SIG-M5 treated with dmso at 0.1 percent for 504 hours (cell line): ENCODE results near the gene TTC28.
"Not testable (repeated sequence)": the region's sequence is repeated elsewhere in the genome, so short reads cannot be mapped to it uniquely, and the experiment has no call there.

Experiments used
- DNase-seq: peaks from one replicate; lab custom pipeline; 2025; ENCODE audit not compliant: unreplicated experiment; lab: John Stamatoyannopoulos, UW

Gene TTC28

DNA sequence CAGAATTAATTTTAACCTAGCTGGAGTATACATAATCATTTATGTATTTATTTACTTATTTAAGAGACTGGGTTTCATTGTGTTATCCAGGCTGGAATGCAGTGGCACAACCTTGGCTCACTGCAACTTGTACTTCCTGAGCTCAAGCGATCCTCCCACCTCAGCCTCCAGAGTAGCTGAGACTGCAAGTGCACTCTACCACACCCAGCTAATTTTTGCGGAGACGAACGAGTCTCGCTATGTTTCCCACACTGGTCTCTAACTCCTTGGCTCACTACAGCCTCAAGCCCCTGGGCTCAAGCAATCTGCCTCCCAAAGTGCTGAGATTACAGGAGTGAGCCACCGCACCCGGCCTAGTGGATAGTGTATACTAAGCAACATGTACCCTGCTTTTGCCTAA is 1.5 kb downstream of the TTC28 start:
- not testable (repeated sequence) for DNase-seq

DNA sequence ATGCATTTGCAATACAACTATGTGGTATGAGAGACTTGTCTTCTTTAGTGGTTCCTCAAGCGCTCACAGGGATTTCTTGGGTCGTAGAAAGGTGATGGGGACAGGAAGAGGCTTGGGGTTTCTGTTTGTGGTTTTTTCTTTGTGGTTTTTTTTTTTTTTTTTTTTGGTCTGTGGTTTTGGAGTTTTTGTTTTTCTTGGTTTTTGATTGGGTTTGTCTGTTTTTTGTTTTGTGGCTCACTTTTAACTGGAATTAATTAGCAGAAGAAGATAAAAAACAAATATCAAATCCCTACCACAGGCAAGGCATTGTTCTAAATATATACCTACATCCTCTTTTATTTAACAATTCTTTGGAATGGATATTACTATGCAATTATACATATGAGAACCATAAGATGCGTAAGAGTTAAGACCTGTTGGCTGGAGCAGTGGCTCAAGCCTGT is 5.5 kb downstream of the TTC28 start:
- DNase-seq: peak; percentile 81

DNA sequence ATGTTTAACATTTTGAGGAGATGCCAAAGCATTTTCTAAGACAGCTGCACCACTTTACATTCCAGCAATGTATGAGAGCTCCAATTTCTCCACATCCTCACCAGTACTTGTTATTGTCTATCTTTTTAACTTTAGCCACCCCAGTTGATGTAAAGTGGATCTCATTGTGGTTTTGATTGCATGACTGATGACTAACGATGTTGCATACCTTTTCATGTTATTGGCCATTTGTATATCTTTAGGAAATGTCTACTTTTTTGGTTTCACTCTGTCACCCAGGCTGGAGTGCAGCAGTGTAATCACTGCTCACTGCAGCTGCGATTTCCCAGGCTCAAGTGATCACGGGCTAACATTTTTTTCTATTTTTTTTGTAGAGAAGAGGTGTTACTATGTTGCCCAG is 8.9 kb downstream of the TTC28 start:
- DNase-seq: no peak

DNA sequence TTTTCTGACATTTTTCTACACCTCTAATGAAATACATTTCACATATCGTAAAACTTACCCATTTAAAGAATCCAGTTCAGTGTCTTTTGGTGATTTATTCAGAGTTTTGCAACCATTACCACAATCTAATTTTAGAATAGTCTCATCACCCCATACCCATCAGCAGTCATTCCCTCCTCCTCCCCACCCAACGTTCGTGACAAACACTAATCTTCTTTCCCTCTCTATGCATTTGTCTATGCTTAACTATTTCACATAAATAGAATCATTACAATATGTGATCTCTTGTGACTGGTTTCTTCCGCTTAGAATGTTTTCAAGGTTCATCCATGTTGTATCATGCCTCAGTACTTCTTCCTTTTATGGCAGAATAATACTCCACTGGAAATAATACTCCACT is 9.5 kb downstream of the TTC28 start:
- DNase-seq: peak; percentile 60

DNA sequence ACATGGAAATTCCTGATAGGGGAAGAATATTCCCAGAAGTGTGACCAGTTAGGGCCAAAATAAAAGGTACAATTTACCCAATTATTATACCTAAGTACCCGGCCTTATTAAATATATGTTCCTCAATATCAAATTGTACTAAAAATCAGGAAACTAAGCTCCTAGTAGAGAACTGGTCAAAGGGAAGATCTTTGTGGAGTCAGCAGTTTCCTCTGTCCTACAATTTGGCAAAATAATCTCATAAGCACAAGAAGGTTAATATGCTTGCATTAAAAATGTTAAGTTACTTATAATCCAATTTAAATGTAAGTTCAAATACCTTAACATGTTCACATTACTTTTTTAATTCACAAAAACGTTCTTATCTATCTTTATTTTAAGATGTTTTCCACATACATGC is 10.3 kb downstream of the TTC28 start:
- DNase-seq: no peak

DNA sequence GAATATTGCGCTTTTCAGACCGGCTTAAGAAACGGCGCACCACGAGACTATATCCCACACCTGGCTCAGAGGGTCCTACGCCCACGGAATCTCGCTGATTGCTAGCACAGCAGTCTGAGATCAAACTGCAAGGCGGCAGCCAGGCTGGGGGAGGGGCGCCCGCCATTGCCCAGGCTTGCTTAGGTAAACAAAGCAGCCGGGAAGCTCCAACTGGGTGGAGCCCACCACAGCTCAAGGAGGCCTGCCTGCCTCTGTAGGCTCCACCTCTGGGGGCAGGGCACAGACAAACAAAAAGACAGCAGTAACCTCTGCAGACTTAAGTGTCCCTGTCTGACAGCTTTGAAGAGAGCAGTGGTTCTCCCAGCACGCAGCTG is 16.1 kb downstream of the TTC28 start:
- not testable (repeated sequence) for DNase-seq

DNA sequence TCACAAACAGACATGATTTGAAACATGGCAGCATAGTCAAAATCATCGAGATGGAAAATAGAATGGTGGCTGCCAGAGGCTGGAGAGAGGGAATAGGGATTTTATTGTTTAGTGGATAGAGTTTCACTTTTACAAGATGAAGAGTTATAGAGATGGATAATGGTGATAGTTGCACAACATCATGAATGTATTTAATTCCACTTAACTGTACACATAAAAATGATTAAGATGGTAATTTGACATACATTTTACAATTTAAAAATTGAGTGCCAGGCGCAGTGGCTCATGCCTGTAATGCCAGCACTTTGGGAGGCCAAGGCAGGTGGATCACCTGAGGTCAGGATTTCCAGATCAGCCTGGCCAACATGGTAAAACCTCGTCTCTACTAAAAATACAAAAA is 21.2 kb downstream of the TTC28 start:
- no peak for DNase-seq

DNA sequence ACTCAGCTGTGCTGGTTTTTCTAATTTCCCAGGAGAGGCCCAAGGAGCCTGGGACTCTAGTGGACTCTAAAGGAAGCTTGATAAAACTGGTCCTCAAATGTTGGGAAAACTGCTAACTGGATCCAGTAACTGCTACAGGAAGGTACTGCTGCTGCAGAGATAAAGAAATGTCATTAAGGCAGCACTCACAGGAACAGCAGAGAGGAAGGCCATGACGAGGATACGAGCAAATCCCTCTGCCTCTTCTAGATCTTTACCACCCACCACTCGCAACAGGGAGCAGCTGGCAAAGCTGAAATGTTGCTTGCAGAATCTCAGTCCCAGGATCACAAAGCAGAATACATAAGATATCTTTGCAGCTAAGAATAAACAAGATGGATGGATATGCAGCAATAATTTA is 23.5 kb downstream of the TTC28 start:
- no peak for DNase-seq

DNA sequence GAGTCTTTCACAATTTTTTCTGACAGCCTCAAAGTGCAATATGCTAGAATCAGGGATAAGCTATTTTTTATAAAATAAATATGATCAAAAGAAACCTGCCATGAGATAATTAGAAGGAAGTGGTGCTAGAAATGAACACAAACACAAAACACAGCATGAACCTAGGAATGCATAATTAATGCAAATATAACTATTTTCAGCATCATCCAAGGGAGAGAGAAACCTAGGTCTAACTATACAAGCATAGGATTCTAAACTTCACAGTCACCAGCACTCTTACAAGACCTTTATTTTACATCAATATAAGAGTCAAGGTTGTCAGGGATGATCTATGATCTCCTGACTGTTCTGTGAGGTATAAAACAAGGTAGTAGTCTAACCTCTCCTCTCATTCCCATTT is 29.2 kb downstream of the TTC28 start:
- DNase-seq: no peak

DNA sequence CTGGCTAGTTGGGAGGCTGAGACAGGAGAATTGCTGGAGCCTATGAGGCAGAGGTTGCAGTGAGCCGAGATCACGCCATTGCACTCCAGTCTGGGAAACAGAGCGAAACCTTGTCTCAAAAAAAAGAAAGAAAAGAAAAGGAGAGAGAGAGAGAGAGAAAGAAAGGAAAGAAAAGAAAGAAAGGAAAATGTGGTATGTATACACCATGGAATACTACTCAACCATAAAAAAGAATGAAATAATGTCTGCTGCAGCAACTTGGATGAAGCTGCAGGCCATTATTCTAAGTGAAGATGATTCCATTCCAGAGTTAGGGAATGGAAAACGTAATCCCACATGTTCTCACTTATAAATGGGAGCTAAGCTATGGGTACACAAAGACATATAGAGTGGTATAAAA is 30.8 kb downstream of the TTC28 start:
- no peak for DNase-seq

DNA sequence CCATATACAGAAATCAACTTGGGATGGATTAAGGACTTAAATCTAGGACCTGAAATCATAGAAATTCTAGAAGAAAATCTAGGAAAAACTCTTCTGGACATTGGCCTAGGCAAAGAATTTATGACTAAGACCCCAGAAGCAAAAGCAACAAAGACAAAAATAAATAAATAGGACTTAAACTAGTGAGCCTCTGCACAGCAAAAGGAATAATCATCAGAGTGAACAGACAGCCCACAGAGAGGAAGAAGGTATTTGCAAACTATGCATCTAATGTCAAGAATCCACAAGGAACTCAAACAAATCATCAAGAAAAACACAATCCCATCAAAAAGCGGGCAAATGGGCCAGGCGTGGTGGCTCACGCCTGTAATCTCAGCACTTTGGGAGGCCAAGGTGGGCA is 32.4 kb downstream of the TTC28 start:
- DNase-seq: no peak

DNA sequence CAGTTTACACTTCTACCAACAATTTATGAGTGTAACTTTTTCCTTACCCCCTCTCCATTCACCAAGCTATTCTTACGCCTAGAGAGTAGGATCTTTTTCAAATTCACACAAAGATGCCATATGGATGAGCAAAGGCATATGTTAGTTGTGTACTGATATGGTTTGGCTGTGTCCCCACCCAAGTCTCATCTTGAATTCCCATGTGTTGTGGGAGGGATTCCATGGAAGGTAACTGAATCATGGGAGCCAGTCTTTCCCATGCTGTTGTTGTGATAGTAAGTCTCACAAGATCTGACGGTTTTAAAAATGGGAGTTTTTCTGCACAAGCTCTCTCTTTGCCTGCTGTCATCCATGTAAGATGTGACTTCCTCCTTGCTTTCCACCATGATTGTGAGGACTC is 40.3 kb downstream of the TTC28 start:
- no peak for DNase-seq

DNA sequence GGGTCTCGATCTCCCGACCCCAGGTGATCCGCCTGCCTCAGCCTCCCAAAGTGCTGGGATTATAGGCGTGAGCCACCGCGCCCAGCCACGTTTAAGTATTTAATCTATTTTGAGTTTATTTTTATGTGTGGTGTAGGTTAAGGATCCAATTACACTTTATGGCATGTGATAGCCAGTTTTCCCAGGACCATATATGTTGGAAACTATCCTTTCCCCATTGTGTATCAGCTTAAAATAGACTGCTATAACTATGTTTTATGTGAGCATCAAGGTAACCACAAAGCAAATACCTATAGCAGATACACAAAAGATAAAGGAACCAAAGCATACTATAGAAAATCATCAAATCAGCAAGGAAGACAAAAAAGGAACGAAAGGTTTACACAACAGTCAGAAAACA is 42.4 kb downstream of the TTC28 start:
- DNase-seq: no peak

DNA sequence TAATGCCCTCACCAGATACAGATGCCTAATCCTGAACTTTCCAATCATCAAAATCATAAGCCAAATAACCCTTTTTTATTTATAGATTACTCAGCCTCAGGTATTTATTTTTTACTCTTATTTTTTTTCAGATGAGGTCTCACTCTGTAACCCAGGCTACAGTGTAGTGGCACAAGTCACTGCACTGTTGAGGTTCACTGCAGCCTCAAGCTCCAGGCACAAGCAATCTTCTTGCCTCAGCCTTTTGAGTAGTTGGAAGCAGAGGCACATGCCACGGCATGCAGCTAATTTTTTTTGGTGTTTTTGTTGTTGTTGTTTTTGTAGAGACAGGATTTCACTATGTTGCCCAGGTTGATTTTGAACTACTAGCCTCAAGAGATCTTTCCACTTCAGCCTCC is 49.5 kb downstream of the TTC28 start:
- DNase-seq: no peak

DNA sequence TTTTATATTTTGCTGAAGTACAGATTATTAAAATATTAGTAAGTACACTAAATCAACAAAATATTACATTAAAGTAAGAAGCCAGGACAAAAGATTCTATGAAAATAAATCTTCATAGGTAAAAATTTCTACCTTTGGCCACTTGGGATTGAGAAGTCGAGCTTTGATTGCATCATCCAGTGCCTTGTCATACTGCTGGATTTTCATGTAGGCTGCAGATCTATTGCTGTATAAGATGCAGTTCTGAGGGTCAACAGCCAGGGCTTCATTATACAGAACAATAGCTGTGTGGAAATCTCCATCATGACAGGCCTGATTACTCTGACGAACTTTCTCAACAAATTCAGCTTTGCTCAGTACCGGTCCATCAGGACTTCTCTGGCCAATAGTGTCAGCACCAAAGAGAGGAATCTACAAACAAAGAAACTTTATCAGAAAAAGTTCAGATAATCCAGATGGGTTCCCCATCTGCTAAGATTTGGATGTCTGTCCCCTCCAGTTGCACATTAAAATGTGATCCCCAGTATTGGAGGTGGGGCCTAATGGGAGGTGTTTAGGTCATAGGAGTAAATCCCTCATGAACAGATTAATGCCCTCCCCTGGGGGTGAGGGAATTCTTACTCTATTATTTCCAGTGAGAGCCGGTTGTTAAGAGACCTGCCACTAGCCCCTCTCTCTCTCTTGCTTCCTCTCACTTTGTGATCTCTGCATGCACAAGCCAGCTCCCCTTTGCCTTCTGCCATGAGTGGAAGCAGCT is 50.0 kb downstream of the TTC28 start:
- DNase-seq: no peak

DNA sequence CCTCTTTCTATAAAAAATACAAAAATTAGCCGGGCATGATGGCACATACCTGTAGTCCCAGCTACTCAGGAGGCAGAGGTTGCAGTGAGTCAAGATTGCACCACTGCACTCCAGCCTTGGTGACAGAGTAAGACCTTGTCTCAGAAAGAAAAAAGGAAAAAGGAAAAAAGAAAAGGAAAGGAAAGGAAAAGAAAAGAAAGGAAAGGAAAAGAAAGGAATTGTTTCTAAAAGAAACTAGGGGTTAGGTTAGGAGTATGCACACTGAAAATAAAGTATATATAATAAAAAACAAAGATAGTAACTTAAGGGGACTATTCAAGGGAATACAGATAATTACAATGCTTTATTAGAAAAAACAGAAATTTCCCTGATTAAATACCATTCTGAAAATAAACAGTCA is 50.9 kb downstream of the TTC28 start:
- no peak for DNase-seq

DNA sequence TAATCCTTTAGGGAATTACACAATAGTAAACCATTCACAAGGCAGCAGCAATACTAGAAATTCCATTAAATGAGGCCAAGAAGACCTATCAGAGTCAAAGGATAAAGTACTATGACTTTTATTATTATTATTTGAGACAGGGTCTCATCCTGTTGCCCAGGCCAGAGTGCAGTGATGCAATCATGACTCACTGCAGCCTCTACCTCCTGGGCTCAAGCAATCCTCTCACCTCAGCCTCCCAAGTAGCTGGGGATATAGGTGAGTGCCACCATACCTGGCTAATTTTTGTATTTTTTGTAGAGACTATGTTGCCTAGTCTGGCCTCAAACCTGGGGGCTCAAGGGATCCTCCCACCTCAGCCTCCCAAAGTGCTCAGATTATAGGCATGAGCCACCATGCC is 51.8 kb downstream of the TTC28 start:
- no peak for DNase-seq

DNA sequence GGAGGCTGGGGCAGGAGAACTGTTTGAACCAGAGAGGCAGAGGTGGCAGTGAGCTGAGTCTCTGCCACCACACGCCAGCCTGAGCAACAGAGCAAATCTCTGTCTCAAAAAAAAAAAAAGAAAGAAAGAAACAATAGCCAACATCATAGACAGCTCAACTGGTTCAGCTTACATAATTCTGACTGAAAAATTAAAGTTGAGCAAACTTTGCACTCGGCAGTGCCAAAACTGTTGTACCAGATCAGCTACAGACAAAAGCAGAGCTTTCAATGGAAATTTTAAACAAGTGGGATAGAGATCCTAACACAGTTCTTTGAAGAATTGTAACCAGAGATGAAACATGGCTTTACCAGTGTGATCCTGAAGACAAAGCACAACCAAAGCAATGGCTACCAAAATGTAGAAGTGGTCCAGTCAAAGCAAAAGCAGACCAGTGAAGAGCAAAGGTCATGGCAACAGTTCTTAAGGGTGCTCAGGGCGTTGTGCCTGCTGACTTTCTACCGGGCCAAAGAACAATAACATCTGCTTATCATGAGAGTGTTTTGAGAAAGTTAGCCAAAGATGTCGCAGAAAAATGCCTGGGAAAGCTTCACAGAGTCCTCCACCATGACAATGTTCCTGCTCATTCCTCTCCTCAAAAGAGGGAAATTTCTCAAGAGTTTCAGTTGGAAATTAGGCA is 59.3 kb downstream of the TTC28 start:
- no peak for DNase-seq

DNA sequence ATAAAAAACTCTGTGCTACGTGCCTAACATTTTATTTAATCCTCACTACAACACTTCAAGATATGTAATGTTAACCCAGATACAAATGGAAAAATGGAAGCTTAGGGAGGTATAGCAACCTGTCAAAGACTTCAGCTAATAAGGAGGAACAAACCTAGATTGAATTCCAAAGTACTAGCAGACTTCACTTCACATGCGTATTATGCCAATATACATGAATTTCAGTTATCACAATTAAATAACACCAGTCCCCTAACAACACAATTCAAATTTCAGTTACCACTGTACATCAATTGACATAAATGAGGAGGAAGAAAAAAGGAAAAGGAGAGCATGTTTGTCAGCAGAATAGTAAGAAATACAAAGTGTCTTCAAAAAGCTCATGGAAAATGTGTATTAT is 60.4 kb downstream of the TTC28 start:
- DNase-seq: no peak

DNA sequence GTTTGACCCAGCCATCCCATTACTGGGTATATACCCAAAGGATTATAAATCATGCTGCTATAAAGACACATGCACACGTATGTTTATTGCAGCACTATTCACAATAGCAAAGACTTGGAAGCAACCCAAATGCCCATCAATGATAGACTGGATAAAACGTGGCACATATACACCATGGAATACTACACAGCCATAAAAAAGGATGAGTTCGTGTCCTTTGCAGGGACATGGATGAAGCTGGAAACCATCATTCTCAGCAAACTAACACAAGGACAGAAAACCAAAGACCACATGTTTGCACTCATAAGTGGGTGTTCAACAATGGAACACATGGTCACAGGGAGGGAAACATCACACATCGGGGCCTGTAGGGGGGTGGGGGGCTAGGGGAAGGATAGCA is 64.2 kb downstream of the TTC28 start:
- DNase-seq: not testable (repeated sequence)

DNA sequence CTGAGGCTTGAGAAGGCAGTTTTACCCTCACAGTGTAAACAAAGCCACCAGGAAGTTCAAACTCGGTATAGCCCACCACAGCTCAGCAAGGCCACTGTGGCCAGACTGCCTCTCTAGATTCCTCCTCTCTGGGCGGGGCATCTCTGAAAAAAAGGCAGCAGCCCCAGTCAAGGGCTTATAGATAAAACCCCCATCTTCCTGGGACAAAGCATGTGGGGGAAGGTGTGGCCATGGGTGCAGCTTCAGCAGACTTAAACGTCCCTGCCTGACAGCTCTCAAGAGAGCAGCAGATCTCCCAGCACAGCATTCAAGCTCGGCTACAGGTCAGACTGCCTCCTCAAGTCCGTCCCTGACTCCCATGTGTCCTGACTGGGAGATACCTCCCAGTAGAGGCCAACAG is 69.7 kb downstream of the TTC28 start:
- DNase-seq: no peak

DNA sequence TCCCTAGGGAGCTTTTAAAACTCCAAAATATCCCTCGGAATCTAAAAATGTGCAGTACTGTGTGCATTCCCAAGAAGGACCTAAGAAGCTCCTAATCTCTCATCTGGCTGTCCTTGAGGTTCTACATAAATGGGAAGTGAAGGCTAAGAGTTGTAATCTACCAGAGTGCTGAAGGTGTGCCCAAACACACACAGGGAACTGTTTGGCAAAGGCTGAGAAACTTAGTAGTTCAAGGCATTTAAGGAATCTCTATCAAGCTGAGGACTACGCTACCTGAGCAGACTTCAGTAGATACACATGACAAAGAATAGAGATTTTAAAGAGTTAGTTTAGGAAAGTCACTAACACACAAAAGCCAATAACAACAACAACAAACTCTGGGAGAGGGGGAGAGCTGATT is 71.1 kb downstream of the TTC28 start:
- DNase-seq: no peak

DNA sequence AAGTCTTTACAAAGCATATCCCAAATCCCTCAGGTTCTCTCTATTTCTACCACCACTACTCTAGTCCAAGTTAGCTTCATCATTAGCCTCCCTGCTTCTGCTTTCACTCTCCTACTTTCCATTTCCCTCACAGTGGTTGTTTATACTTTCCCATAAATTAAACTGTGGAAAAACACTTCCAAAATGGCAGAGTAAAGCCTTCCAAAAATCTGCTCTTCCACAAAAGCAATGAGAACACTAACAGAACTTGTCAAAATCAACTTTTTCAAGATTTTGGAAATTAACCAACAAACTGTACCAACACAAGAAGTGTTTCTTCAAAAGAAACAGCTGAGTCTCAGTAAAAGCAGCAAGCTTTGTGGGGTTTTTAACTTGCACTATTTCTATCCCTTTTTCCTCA is 71.8 kb downstream of the TTC28 start:
- no peak for DNase-seq
